ENCODE measurements around the gene PRKAR2A. TPM values are rescaled to one million over a fixed set of nuclear protein-coding genes. Genes with fewer than 3 reads are reported as not detected.

The PRKAR2A gene
- total RNA-seq, 4 donors from 2014 or later: 25.8 to 40.3 (median 33.2) TPM

DNA sequence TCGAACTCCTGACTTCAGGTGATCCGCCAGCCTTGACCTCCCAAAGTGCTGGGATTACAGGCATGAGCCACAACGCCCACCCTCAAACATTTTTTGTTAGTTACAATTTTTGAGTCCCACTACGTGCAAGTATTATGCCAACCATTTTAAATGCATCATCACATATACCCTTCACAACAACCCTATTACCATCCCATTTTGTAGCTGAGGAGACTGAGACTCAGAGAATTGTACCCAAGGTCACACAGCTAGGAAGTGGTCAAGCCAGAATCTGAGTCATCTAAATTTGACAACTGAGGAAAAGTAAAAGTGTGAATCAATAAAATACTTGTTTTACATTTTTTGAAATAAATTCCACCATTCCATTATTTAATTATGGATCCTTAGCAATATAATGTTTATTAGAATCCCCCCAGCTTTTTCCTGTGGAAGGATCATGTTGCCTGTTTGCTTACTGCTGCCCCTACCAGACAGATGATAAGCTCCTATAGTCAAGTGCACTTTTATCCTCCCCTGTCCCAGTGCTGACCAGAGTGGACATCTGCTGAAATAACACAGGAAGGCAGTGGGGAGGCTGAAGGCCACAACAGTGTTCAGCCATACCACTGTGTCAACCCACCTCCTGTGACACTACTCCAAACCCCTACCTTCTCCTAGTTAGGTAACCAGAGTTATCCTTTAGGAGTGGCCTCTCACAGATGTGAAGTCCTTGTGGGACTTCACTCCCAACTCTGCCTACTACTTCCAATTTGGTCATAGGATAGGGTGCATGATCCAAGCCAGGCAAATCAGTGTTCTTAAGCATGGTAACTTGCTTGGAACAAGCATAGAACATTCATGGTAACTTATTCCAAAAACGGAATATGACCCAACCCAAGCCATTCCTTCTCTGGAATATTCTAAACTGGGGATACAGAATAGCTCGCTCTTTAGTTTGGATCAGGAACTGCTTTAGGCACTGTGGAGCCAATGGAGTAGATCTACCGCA, 28.1 kb downstream of the PRKAR2A start:
- TF ChIP-seq, protein P1, sequence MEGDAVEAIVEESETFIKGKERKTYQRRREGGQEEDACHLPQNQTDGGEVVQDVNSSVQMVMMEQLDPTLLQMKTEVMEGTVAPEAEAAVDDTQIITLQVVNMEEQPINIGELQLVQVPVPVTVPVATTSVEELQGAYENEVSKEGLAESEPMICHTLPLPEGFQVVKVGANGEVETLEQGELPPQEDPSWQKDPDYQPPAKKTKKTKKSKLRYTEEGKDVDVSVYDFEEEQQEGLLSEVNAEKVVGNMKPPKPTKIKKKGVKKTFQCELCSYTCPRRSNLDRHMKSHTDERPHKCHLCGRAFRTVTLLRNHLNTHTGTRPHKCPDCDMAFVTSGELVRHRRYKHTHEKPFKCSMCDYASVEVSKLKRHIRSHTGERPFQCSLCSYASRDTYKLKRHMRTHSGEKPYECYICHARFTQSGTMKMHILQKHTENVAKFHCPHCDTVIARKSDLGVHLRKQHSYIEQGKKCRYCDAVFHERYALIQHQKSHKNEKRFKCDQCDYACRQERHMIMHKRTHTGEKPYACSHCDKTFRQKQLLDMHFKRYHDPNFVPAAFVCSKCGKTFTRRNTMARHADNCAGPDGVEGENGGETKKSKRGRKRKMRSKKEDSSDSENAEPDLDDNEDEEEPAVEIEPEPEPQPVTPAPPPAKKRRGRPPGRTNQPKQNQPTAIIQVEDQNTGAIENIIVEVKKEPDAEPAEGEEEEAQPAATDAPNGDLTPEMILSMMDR (IDR thresholded peaks at IDR 0.05; ENCODE audit: low read depth): no peak

DNA sequence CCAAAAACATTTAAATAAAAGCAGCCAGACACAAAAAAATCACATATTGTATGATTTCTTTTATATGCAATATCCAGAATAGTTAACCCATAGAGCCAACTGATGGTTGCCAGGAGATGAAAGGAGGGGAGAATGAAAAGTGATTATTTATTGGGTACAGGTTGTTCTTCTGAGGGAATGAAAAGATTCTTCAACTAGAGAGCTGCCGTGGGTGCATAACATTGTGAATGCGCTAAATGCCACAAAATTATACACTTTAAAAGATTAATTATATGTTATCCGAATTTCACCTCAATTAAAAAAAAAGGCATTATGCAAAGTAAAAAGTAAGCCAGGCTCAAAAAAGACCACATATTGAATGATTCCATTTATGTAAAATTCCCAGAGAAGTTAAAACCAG, 36.1 kb downstream of the PRKAR2A start:
- TF ChIP-seq, protein P1 (IDR thresholded peaks at IDR 0.05; ENCODE audit: low read depth): no peak

DNA sequence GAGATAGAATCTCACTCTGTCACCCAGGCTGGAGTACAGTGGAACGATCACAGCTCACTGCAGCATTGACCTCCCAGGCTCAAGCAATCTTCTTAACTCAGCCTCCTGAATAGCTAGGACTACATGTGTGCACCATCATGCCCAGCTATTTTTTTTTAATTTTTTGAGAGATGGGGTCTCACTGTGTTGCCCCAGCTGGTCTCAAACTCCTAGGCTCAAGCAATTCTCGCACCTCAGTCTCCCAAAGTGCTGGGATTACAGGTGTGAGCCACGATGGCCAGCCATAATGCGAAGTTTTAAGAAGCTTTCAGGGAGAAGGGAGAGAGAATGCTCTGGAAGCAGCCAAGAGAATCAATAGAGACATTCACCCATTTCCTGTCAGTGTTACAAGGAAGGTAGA, 42.7 kb downstream of the PRKAR2A start:
- TF ChIP-seq, protein P1 (IDR thresholded peaks at IDR 0.05; ENCODE audit: low read depth): no peak

DNA sequence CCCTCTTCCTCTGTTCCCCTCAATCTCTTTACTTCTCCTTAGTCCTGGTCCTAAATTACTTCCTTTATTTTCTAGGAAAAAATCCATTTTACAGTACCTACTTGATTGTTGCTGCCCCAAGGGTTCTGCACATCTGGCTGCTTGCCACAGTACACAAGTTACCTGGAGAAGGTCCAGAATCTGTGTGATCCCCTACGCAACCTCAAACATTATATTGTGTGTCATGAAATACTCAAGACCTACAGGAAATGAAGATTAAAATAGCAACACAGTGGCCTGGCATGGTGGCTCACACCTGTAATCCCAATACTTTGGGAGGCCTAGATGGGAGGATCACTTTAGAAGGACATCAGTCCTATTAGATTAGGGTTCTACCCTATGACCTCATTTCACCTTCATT, 48.7 kb downstream of the PRKAR2A start:
- TF ChIP-seq, protein P1 (IDR thresholded peaks at IDR 0.05; ENCODE audit: low read depth): no peak

DNA sequence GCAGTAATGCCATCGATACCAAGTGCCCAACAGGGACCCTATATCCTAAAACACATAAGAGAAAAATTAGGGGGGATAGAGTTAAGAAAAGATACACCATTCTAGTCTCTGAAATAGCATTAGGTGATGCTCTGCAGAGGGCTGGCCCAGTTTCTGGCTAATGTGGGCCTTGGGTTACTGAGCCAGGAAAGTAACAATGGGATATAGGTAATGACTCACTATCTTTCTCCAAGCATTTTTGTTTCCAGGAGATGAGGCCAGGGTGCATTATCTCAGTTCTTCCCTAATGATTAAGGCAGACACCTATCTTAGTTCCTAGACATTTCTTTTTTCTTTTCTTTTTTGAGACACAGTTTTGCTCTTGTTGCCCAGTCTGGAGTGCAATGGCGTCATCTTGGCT, 50.0 kb downstream of the PRKAR2A start:
- TF ChIP-seq, protein P1 (IDR thresholded peaks at IDR 0.05; ENCODE audit: low read depth): no peak

DNA sequence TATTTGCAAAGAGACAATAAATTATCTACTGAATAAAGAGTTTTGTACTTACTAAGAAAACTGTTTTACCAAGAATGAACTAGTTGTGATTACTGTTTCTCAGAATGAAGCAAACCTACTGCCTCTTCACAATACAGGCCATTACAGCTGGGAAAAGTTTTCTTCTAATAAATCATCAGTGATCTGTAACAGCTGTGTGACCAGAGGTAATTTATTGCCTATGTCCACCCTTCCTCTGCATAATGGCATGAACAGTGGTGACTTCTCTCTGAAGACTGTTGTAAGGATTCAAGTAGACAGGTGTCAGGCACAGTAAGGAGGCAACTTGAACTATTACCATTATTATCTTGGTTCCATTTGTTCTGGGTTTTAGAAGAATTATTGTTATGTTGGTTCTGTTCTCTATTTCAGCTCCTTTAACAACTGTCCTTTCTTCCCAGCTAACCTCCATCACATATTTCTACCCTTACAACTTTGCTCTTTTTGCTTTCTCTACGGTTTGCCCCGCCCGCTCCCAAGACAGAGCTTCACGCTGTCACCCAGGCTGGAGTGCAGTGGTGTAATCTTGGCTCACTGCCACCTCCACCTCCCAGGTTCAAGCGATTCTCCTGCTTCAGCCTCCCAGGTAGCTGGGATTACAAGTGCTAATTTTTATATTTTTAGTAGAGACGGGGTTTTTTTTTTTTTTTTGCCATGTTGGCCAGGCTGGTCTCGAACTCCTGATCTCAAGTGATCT, 51.5 kb downstream of the PRKAR2A start:
- TF ChIP-seq, protein P1 (IDR thresholded peaks at IDR 0.05; ENCODE audit: low read depth): no peak

DNA sequence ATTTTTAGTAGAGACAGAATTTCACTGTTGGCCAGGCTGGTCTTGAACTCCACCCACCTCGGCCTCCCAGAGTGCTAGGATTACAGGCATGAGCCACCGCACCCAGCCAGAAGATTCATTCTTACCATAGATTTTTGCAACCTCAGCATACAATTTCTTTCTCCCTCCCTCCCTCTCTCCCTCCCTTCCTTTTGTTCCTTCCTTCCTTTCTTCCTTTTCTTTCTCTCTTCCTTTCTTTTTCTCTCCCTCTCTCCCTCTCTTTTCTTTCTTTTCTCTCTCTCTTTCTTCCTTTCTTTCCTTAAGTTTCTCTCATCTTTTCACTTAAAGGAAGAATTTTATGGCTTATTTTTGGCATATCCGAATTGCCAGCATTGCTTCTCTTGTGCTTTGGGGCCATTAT, 58.0 kb downstream of the PRKAR2A start:
- TF ChIP-seq, protein P1 (IDR thresholded peaks at IDR 0.05; ENCODE audit: low read depth): no peak

All from subcutaneous adipose tissue (tissue), 4 donors.